ENCODE measurements around the gene RRAGD.

GRCh38 chr6:89385846-89386245 is 26.2 kb downstream of the RRAGD start:
- no peak for TF ChIP-seq CTCF (IDR thresholded peaks at IDR 0.05)
- TF ChIP-seq ZFX (IDR thresholded peaks at IDR 0.05; ENCODE audit: borderline replicate concordance) = no peak
